ENCODE results near the gene CFAP157.
"Not testable (repeated sequence)": the region's sequence is repeated elsewhere in the genome, so short reads cannot be mapped to it uniquely, and the experiment has no call there.

Gene CFAP157

DNA sequence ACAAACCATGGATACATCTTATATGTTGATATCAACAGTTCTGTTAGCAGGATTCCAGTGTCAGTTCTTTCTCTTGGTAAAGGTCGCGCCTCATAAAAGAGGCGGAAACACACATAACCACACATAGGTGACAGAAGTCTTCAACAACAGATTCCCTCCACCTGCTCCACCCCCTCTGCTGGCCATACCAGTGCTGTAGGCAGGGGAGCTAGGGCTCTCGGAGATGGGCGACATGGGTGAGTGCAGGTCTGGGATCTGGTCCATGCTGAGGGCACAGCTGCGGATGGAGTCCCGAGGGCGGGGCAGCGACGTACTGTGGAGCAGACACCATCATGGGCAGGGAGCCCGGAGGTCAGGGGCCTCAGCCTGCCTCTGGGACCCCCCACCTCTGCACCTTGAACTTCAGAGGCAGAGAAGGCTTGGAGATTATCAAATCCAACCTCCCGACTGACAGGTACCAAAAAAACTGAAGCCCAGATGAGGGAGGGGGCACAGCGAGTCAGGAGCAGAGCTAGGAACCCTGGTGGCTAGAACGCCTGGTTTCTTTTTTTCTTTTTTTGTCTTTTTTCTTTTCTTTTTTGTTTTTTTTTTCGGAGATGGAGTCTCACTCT is 40.3 kb downstream of the CFAP157 start:
- H3K9me3 ChIP-seq (ENCODE audit: control insufficient read depth, low read length) = no peaks in the 10 kb centered on the region
- no peak overlapping the region for H3K4me3 ChIP-seq (ENCODE audit: low read length)
- H3K36me3 ChIP-seq (ENCODE audit: control insufficient read depth, insufficient read depth, low read length) = no peaks in the 10 kb centered on the region
- peaks cover 8% of the 10 kb centered on the region for H3K27me3 ChIP-seq (ENCODE audit: control insufficient read depth, insufficient read depth, low read length)
- no peak overlapping the region for H3K9ac ChIP-seq (ENCODE audit: low read length)
- peaks cover 8% of the 10 kb centered on the region for H3K4me1 ChIP-seq (ENCODE audit: control insufficient read depth, insufficient read depth, low read length)

DNA sequence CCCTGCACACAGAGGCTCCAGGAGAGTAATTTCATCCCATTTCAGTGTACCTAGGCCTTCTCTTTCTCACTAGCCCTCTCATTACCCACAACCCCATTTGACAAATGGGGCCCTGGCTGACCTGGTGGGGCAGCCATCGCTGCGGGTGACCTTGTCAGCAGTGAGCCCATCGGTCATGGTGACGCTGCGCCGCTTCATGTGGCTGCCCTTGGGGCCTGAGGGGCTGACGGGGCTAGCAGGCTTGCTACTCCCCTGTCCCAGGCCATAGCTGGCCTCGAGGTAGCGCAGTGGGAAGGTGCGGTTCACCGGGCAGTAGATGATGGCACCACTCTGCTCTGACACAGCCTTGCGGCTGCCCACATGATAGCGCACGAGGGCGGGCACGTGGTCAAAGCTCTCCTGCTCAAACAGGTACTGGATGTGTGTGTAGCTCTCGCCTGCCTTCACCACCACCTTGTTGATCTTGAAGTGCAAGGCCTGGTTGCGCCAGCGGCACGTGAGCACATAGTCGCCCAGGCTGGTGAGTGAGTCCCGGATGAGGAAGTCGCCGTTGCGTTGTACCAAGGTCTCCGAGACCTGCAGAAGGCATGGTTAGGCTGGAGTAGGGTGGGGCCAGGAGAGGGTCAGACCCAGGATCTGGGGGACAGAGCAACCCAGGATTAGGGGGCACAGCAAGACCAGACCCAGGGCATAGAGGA is 42.5 kb downstream of the CFAP157 start:
- no peak overlapping the region for H3K4me3 ChIP-seq (ENCODE audit: low read length)
- H3K36me3 ChIP-seq (ENCODE audit: control insufficient read depth, insufficient read depth, low read length) = no peaks in the 10 kb centered on the region
- peaks cover 20% of the 10 kb centered on the region for H3K27me3 ChIP-seq (ENCODE audit: control insufficient read depth, insufficient read depth, low read length)
- H3K9ac ChIP-seq (ENCODE audit: low read length) = no peak overlapping the region
- no peaks in the 10 kb centered on the region for H3K4me1 ChIP-seq (ENCODE audit: control insufficient read depth, insufficient read depth, low read length)
- H3K9me3 ChIP-seq (ENCODE audit: control insufficient read depth, low read length) = no peaks in the 10 kb centered on the region

- H3K4me1 ChIP-seq (ENCODE audit: control insufficient read depth, insufficient read depth, low read length) = no peaks in the 10 kb centered on the region
- H3K27me3 ChIP-seq (ENCODE audit: control insufficient read depth, insufficient read depth, low read length) = peaks cover 37% of the 10 kb centered on the region
- no peak overlapping the region for H3K4me3 ChIP-seq (ENCODE audit: low read length)
- H3K9ac ChIP-seq (ENCODE audit: low read length) = no peak overlapping the region
- no peaks in the 10 kb centered on the region for H3K9me3 ChIP-seq (ENCODE audit: control insufficient read depth, low read length)
- no peaks in the 10 kb centered on the region for H3K36me3 ChIP-seq (ENCODE audit: control insufficient read depth, insufficient read depth, low read length)
Measured at GRCh38 chr9:127751269-127752054, 44.7 kb downstream of the CFAP157 start.

GRCh38 chr9:127753148-127753547 is 46.4 kb downstream of the CFAP157 start:
- Histone ChIP-seq H3K27me3 (ENCODE audit: control insufficient read depth, insufficient read depth, low read length) (peaks cover 37% of the 10 kb centered on the region), H3K4me3 (ENCODE audit: low read length) (no peak overlapping the region), H3K9ac (ENCODE audit: low read length) (no peak overlapping the region), H3K4me1 (ENCODE audit: control insufficient read depth, insufficient read depth, low read length) (no peaks in the 10 kb centered on the region), H3K9me3 (ENCODE audit: control insufficient read depth, low read length) (no peaks in the 10 kb centered on the region), H3K36me3 (ENCODE audit: control insufficient read depth, insufficient read depth, low read length) (no peaks in the 10 kb centered on the region)

- H3K9ac ChIP-seq (ENCODE audit: low read length) = no peak overlapping the region
- no peaks in the 10 kb centered on the region for H3K9me3 ChIP-seq (ENCODE audit: control insufficient read depth, low read length)
- no peak overlapping the region for H3K4me3 ChIP-seq (ENCODE audit: low read length)
- H3K36me3 ChIP-seq (ENCODE audit: control insufficient read depth, insufficient read depth, low read length) = no peaks in the 10 kb centered on the region
- H3K27me3 ChIP-seq (ENCODE audit: control insufficient read depth, insufficient read depth, low read length) = peaks cover 37% of the 10 kb centered on the region
- no peaks in the 10 kb centered on the region for H3K4me1 ChIP-seq (ENCODE audit: control insufficient read depth, insufficient read depth, low read length)
Measured at GRCh38 chr9:127753622-127754021, 46.8 kb downstream of the CFAP157 start.

DNA sequence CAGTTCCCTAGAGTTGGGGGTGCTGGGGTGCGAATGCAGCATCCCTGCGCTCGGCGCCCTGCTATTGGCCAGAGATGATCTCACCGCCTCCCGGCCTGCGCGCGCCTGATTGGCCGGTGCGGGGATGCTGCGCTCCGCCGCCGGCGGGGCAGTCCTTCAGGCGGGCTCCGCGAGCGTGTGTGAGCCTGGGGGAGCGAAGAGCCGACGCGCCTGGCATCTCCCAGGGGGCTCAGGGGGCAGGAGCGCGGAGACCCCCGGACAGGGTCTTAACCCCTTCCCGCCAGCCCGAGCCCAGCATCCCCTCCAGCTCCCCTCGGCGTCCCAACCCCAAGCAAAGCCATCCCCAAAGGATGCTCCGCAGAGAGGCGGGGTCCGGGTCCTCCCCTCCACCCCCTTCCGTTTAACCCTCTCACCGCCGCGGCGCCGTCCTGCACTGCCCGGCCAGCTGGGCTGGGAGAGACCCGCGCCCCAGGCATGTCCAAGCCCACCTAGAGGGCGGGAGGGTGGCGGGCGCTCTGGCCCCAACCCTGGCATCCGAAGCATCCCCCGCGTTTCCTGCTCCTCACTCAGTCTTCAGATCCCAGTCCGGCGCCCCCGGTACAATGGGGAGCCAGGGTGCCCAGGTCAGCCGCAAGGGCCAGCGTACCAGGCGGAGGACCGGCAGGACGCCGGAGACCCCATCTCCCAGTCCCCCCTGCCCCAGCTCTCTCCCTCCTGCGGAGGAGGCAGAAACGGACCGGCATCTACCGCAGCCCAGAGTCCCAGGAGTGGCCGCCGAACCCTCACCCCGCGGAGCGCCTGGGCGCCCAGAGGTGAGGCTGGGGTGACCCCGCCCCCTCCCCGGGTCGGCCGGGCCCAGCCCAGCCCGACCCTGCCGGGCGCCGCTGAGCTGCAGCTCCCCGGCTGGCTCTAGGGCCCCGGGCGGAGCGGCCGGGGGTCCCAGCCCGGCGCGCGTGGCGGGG is 47.6 kb downstream of the CFAP157 start:
- Histone ChIP-seq H3K4me1 (ENCODE audit: control insufficient read depth, insufficient read depth, low read length) (no peaks in the 10 kb centered on the region), H3K27me3 (ENCODE audit: control insufficient read depth, insufficient read depth, low read length) (peaks cover 37% of the 10 kb centered on the region), H3K9me3 (ENCODE audit: control insufficient read depth, low read length) (no peaks in the 10 kb centered on the region), H3K36me3 (ENCODE audit: control insufficient read depth, insufficient read depth, low read length) (no peaks in the 10 kb centered on the region), H3K4me3 (ENCODE audit: low read length) (no peak overlapping the region), H3K9ac (ENCODE audit: low read length) (no peak overlapping the region)

DNA sequence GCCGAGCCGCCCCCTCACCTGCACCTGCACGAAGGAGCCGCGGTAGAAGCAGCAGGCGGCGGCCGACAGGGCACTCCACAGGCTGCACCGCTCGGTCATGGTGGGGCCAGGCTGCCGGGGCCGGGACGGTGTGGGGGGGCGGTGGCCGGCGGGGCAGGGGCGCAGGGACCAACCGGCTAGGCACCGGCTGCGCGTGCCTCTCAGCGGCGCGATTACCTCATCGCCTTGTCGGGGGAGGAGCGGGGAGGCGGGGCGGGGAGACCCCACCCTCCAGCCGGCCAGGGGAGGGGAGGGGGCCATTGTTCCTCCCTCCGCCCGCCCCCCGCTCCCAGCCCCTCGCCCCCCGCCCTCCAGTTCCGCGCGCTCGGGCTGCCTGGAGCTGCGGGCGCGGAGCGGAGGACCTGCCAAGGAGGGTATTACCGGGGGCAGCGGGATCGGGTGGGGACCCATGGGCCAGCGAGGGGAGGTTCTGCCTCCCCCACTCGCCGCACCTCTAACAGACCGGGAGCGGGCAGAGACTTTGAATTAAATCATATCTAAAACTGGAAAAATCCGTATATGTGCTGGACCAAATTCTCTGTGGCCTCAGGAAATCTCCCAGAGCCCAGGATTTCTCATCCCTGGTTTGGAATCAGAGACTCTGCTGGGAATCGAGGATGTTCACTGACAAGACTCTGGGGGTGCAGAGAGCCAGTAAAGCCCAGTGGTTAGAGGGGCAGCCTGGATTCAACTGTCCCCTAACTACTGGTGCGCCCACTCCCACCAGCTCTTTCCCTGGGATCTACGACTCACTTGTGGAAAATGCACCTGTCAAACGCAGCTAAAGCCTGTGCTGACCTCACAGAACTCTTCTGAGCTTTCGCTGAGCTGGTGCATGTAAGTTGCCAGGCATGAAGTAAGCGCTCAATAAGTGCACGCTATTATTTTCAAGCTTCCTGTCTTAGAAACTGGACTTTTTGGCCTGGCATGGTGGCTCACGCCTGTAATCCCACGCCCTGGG is 48.6 kb downstream of the CFAP157 start:
- Histone ChIP-seq H3K4me3 (ENCODE audit: low read length) (no peak overlapping the region), H3K9me3 (ENCODE audit: control insufficient read depth, low read length) (no peaks in the 10 kb centered on the region), H3K27me3 (ENCODE audit: control insufficient read depth, insufficient read depth, low read length) (peaks cover 37% of the 10 kb centered on the region), H3K36me3 (ENCODE audit: control insufficient read depth, insufficient read depth, low read length) (no peaks in the 10 kb centered on the region), H3K9ac (ENCODE audit: low read length) (no peak overlapping the region), H3K4me1 (ENCODE audit: control insufficient read depth, insufficient read depth, low read length) (no peaks in the 10 kb centered on the region)

- Histone ChIP-seq H3K9ac (ENCODE audit: low read length) (no peak overlapping the region), H3K4me3 (ENCODE audit: low read length) (no peak overlapping the region), H3K27me3 (ENCODE audit: control insufficient read depth, insufficient read depth, low read length) (peaks cover 37% of the 10 kb centered on the region), H3K36me3 (ENCODE audit: control insufficient read depth, insufficient read depth, low read length) (no peaks in the 10 kb centered on the region), H3K9me3 (ENCODE audit: control insufficient read depth, low read length) (no peaks in the 10 kb centered on the region), H3K4me1 (ENCODE audit: control insufficient read depth, insufficient read depth, low read length) (no peaks in the 10 kb centered on the region)
Measured at GRCh38 chr9:127756233-127756632, 49.4 kb downstream of the CFAP157 start.

DNA sequence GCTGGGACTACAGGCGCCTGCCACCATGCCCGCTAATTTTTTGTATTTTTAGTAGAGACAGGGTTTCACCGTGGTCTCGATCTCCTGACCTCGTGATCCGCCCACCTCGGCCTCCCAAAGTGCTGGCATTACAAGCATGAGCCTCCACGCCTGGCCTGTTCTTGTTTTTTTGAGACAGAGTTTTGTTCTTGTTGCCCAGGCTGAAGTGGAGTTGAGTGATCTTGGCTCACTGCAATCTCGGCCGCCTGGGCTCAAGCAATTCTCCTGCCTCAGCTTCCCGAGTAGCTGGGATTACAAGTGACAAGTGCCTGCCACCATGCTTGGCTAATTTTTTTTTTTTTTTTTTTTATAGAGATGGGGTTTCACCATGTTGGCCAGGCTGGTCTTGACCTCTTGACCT is 50.0 kb downstream of the CFAP157 start:
- peaks cover 38% of the 10 kb centered on the region for H3K27me3 ChIP-seq (ENCODE audit: control insufficient read depth, insufficient read depth, low read length)
- not testable (repeated sequence) for H3K4me3 ChIP-seq (ENCODE audit: low read length); H3K4me1 ChIP-seq (ENCODE audit: control insufficient read depth, insufficient read depth, low read length); H3K36me3 ChIP-seq (ENCODE audit: control insufficient read depth, insufficient read depth, low read length); H3K9me3 ChIP-seq (ENCODE audit: control insufficient read depth, low read length); H3K9ac ChIP-seq (ENCODE audit: low read length)

- no peaks in the 10 kb centered on the region for H3K4me1 ChIP-seq (ENCODE audit: control insufficient read depth, insufficient read depth, low read length)
Measured at GRCh38 chr9:127758843-127759242, 52.1 kb downstream of the CFAP157 start.

DNA sequence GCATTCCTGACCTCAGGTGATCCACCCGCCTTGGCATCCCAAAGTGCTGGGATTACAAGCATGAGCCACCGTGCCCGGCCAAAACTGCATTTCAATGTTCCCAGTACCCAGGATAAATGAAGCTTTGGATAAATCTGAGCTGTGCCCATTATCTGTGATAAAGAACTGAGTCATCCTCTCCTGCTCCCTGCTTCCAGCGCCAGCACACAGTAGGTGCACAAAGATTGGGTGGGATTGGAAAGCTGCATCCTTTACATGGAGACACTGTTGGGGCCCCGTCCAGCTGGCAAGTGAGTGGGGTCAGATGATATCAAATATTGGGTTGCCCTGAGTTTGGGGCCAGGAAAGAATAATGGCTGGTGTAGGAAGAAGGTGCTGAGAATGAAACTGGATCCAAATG is 54.3 kb downstream of the CFAP157 start:
- H3K36me3 ChIP-seq (ENCODE audit: control insufficient read depth, insufficient read depth, low read length) = no peaks in the 10 kb centered on the region
- no peaks in the 10 kb centered on the region for H3K9me3 ChIP-seq (ENCODE audit: control insufficient read depth, low read length)
- H3K4me3 ChIP-seq (ENCODE audit: low read length) = no peak overlapping the region
- peaks cover 10% of the 10 kb centered on the region for H3K27me3 ChIP-seq (ENCODE audit: control insufficient read depth, insufficient read depth, low read length)
- H3K4me1 ChIP-seq (ENCODE audit: control insufficient read depth, insufficient read depth, low read length) = no peaks in the 10 kb centered on the region
- no peak overlapping the region for H3K9ac ChIP-seq (ENCODE audit: low read length)

More at GRCh38 chr9:127758843-127759242, 52.1 kb downstream of the CFAP157 start:
- Histone ChIP-seq H3K36me3 (ENCODE audit: control insufficient read depth, insufficient read depth, low read length) (no peaks in the 10 kb centered on the region), H3K9ac (ENCODE audit: low read length) (no peak overlapping the region), H3K9me3 (ENCODE audit: control insufficient read depth, low read length) (no peaks in the 10 kb centered on the region), H3K27me3 (ENCODE audit: control insufficient read depth, insufficient read depth, low read length) (peaks cover 29% of the 10 kb centered on the region), H3K4me3 (ENCODE audit: low read length) (no peak overlapping the region)
